ENCODE results near the gene TAS1R3.

- no peak for TF ChIP-seq L3MBTL2 (conservative IDR thresholded peaks at IDR 0.05)
- TF ChIP-seq BHLHE40 (IDR thresholded peaks at IDR 0.05; ENCODE audit: borderline replicate concordance): no peak
- TF ChIP-seq ZNF384 (IDR thresholded peaks at IDR 0.05): no peak
- no peak for TF ChIP-seq ELF4 (IDR thresholded peaks at IDR 0.05)
- TF ChIP-seq NFRKB (IDR thresholded peaks at IDR 0.05): no peak
- TF ChIP-seq TARDBP (IDR thresholded peaks at IDR 0.05): no peak
- no peak for TF ChIP-seq SUZ12 (IDR thresholded peaks at IDR 0.05)
- TF ChIP-seq LEF1 (IDR thresholded peaks at IDR 0.05; ENCODE audit: borderline replicate concordance): no peak
- TF ChIP-seq FOXK2 (IDR thresholded peaks at IDR 0.05): no peak
- no peak for TF ChIP-seq FOXA1 (IDR thresholded peaks at IDR 0.05)
- TF ChIP-seq SP1 (IDR thresholded peaks at IDR 0.05): no peak
These were observed 40.3 kb downstream of the TAS1R3 start for GRCh38 chr1:1371364-1371745.
